Middle frontal gyrus (tissue), 1 donor: ENCODE results near the gene CKAP2.
"Not testable (repeated sequence)": the region's sequence is repeated elsewhere in the genome, so short reads cannot be mapped to it uniquely, and the experiment has no call there.

ENCODE experiments used
- DNase-seq: peaks from one replicate; pipeline ENCODE4 v3.0.0-alpha.2; 2015; ENCODE audit warnings: low spot score; ENCODE audit errors: extremely low spot score

CKAP2 gene

DNA sequence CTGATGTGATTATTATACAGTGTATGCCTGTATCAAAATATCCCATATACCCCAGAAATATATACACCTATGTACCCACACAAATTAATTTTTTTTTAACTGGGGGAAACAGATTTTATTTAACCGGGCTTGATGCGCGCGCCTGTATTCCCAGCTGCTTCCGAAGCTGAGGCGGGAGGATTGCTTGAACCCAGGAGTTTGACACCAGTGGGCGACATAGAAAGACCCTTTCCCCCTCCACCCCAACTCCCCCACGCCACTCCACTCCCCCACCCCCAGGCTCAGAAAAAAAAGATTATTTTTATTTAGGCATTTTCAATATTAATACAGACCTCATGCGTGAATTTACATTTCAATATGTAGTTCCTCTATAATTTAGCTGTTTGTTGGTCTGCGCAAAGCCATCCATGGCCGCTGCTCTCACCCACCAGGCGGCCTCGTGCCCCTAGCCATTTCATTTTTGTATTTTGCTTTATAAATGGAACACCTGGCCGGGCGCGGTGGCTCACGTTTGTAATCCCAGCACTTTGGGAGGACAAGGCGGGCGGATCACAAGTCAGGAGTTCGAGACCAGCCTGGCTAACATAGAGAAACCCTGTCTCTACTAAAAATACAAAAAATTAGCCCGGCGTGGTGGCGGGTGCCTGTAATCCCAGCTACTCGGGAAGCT is 4.0 kb upstream of the CKAP2 start:
- no peak for DNase-seq

- no peak for DNase-seq
These were observed 2.8 kb upstream of the CKAP2 start for GRCh38 chr13:52452470-52452869.

- DNase-seq, result no peak
These were observed 839 bp upstream of the CKAP2 start for GRCh38 chr13:52454459-52454819.

- no peak for DNase-seq
These were observed 381 bp downstream of the CKAP2 start for GRCh38 chr13:52455677-52456041.

DNA sequence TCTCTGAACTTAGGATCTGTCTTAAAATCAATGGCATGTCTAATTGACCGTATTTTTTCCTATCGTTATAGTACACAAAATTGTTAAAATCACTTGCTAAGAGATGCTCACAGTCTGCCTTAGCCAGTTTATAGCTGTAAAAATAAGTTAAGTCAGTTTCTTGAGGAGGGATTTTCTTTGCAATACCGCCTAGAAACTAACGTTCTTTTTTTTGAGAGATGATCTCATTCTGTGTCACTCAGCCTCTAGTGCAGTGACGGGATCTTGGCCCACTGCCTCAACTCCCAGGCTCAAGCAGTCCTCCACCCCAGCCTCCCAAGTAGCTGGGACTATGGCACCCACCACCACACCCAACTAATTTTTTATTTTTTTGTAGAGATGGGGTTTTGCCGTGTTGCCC is 4.4 kb downstream of the CKAP2 start:
- DNase-seq, result no peak

- no peak for DNase-seq
These were observed 6.0 kb downstream of the CKAP2 start for GRCh38 chr13:52461265-52461664.

DNA sequence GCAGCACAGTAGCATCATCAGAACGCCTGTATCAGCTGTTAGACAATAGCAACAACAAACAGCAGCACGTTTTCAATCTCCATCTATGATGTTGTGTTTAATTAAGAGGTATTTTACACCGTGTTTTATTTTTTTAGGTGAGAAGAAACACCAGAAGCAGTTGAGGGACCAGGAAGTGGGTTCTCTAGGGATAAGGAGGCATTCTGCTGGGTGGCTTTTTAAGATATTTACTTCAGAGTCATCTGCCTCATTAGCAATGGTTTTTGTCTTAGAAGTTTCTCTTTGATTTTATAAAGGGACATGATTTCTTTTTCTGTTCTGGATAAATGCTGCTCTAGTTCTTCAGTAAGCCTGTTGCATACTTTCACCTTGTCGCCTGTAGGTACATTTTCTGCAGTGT is 8.2 kb downstream of the CKAP2 start:
- DNase-seq, result no peak

- not testable (repeated sequence) for DNase-seq
These were observed 13.2 kb downstream of the CKAP2 start for GRCh38 chr13:52468487-52468886.

DNA sequence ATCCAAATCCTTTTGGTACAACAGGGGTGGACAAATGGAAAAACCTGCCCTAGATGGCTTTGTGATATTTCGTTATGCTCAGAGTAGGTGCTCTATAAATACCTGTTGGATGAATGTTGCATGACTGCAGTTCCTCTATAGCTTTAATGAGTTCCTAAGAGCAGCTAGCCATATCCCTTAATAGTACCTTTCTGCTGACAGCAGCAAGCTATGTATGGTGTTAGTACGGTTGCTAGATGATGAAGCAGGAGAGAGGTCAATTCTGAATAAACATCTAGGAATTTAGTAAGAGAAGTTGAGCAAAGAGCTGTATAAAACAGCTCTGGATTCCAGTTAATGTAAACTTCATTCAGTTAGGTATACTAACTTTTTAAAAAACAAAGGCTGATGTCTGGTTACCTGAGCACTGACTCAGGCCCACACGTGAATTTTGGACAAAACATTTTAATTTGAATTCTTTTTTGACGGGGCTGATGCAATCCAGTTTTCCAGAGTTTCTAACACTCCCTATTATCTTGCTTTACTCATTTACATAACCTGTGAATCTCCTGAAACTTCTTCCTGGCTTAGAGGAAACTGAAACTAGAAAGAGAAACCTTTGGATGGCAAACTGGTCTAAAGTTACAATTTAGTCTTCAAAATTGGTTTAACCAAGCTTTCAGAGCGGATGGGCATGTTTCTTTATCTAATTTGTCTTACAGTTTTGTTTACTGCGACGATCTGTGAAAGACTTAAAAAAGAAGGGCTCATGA is 25.6 kb downstream of the CKAP2 start:
- not testable (repeated sequence) for DNase-seq

GRCh38 chr13:52487078-52487477 is 31.8 kb downstream of the CKAP2 start:
- DNase-seq, result not testable (repeated sequence)

GRCh38 chr13:52488763-52489162 is 33.5 kb downstream of the CKAP2 start:
- DNase-seq, result not testable (repeated sequence)

DNA sequence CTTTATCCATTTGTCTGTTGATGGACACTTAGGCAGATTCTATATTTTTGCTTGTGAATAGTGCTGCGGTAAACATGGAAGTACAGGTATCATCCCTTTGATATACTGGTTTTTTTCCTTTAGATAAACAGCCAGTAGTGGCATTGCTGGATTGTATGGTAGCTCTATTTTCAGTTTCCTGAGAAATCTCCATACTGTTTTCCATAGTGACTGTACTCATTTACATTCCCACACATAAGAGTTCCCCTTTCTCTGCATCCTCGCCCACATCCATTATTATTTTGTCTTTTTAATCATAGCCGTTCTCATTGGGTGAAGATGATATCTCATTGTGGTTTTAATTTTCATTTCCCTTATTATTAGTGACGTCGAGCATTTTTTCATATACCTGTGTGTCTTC is 35.7 kb downstream of the CKAP2 start:
- DNase-seq, result not testable (repeated sequence)

- DNase-seq, result not testable (repeated sequence)
These were observed 39.0 kb downstream of the CKAP2 start for GRCh38 chr13:52494241-52494640.

DNA sequence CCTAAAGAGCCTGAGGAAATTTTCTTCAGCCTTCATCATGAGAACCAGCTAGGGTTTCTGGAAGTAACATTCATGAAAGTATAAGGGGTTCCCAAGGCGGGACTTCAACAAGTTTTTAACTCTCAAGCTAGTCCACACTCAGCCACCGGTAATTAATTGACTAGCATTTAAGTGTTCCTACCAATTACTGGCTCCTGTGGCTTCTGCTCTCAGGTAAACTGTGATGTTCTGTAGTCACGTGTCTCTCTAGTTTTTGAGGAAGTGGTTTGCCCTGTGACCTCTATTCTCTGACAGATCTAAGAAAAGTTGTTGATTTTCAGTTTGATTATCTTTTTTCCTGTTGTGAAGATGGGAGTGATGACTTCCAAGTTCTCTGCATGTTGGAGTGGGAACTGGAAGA is 42.7 kb downstream of the CKAP2 start:
- DNase-seq, result not testable (repeated sequence)

- not testable (repeated sequence) for DNase-seq
These were observed 47.0 kb downstream of the CKAP2 start for GRCh38 chr13:52502277-52502676.

DNA sequence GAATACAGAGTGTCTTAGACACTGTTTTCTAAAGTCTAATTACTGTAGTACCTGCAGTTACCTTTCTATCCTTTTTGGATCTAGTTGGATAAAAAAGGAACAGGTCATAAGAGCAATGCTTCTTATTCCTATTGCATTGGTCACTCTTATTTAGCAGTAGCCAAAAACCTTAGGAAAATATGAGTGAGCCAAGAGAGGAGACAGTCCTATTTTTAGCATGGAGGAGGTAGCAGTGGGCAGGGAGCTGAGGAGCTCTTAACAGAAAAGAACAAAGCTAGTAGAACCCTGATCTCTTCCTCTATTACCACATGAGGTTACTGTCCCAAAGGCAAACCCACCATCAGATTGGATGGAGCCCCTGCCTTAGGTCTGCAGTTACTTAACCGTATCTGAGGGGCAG is 50.6 kb downstream of the CKAP2 start:
- DNase-seq, result not testable (repeated sequence)

GRCh38 chr13:52509532-52509931 is 54.3 kb downstream of the CKAP2 start:
- DNase-seq, result not testable (repeated sequence)

DNA sequence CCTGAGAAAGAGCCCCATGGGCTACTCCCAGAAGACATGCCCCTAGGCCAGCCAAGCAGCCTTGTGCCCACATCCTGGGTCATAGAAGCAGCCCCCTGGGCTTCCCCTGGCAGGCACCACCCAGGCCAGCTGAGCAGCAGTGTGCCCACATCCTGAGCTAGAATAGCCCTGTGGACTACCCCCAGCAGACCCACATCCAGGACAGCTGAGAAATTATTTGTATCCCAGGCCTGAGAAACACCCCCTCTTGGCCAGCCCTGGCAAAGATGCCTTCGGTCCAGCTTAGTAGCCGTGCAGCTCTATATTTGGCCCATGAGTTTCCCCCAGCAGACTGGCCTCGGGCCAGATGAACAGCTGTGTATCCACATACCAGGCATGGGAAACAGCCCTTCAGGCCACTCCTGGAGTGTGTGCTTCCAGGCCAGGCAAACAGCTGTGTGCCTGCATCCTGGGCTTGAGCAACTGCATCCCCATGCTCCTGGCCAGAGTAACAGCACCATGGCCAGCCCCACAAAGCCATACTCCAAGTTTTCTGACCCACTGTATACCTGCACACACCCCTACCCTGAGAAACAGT is 55.0 kb downstream of the CKAP2 start:
- not testable (repeated sequence) for DNase-seq

GRCh38 chr13:52511598-52511997 is 56.3 kb downstream of the CKAP2 start:
- not testable (repeated sequence) for DNase-seq

- DNase-seq, result not testable (repeated sequence)
These were observed 58.8 kb downstream of the CKAP2 start for GRCh38 chr13:52513957-52514596.

DNA sequence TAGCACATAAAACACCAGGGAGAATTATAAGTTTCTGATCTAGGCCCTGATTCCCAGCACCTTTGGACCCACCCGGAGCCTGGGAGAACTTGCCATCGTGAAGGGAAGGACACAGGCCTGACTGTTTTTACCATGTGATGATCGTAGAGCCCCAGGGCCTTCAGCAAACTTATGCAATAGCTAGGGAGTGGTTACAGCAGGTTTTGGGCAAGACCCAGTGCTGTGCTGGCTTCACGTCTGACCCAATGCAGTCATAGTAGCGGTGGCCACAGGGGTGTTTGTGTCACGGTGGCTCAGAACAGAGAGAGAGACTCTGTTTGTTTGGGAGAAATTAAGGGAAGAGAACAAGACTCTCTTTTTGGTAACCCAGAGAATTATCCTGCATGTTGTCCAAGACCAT is 68.0 kb downstream of the CKAP2 start:
- DNase-seq, result not testable (repeated sequence)
